Mammary epithelial cell (primary cell): ENCODE data around the gene TBL3.

Experiments
- CTCF ChIP-seq, 2 donors: IDR thresholded peaks in 1 of 2; conservative IDR thresholded peaks in 1 of 2; 2 replicates each; pipeline ENCODE4 v1.5.1; 2011 to 2012; ENCODE audit warnings: inconsistent platforms in 2 of 2, low read length in 2 of 2, mild to moderate bottlenecking in 2 of 2, control low read depth in 1 of 2, low read depth in 1 of 2; ENCODE audit not compliant: insufficient read depth in 1 of 2; ENCODE audit errors: extremely low read depth in 1 of 2
- EZH2 ChIP-seq: IDR thresholded peaks from 2 replicates; pipeline ENCODE4 v1.6.1; 2012; ENCODE audit warnings: low read length, inconsistent platforms, borderline replicate concordance

DNA sequence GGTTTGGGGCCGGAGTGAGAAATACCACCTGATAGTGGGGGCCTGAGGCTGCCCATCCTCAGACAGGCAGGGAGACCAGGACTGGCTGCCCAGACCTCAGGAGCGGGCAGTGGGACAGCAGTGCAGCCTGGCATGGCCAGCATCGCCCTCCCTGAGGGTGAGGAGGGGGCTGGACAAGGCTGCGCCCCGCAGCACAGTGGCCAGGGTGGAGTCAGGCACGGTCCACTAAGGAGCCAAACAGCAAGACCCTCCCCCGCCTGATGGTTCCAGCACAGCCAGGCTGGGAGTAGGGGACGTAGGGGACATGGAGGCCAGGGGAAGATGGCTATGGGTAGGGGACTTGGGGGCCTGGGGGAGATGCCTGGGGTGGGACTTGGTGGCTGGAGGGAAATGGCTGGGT lies 34.5 kb downstream of the TBL3 start:
- TF ChIP-seq EZH2 (no peak), CTCF (conservative IDR thresholded peaks at IDR 0.05 in 1 of 2, IDR thresholded peaks at IDR 0.05 in 1 of 2; ENCODE audit: extremely low read depth in 1 of 2, insufficient read depth in 1 of 2, low read depth in 1 of 2, low read length in 2 of 2) (no peak)
